NK-92 (cell line): ENCODE results near the gene TBC1D22A.
"Not testable (repeated sequence)": the region's sequence is repeated elsewhere in the genome, so short reads cannot be mapped to it uniquely, and the experiment has no call there.

Experiments
- DNase-seq: peaks from one replicate; lab custom pipeline; 2025; ENCODE audit not compliant: unreplicated experiment; lab: John Stamatoyannopoulos, UW

The TBC1D22A gene

GRCh38 chr22:46967445-46968358, 205.3 kb downstream of the TBC1D22A start:
- no peak for DNase-seq

DNA sequence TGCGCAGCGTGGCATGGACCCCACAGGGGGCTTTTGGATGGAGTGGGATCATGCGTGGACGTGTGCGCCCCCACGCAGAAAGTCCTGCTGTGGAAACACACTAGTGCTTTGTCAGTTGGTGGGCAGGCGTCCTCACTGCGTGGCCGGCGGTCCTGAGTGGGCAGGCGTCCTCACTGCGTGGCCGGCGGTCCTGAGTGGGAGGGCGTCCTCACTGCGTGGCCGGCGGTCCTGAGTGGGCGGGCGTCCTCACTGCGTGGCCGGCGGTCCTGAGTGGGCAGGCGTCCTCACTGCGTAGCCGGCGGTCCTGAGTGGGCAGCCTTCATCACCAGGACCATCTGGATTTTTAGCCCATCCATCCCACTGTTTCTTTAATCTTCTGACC, 205.9 kb downstream of the TBC1D22A start:
- no peak for DNase-seq

- DNase-seq, result no peak
These were observed 206.4 kb downstream of the TBC1D22A start for GRCh38 chr22:46968848-46969247.

DNA sequence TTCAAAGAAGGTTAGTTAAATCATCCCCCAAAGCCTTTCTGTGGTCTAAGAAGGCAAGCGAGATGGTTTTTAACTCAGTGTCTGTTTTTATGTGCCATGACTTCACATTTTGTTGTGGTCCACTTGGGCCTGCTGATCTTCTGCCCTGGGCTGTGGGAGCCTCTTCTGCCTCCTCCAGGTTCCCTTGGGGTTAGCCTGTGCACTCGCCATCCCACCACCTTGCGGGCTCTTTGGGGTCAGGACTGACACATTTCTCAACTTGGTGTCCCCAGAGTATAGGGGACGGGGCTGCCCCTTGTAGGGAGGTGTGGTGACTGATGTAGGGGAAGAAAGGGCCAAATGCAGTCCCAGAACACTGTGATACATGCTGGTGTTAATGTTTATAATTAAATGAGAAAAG, 207.0 kb downstream of the TBC1D22A start:
- DNase-seq, result no peak

DNA sequence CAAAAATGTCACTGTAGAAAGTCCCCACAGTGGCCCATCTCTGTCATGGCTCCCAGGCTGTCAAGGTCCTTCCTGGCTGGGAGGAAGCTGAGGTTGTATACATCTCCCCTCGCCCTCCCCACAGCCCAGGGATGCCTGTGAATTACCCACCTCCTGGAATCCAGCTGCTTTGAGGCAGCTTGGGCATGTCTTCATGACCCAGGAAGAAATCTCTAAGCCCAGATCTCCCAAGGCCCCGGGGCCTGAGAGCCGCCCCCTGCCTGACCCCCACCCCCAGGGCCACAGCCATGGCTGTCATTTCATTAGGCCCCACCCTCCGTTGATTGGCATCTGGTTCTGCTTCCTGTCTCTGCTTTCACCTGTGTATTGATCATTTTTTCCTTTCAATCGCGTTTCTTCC, 207.5 kb downstream of the TBC1D22A start:
- no peak for DNase-seq

DNA sequence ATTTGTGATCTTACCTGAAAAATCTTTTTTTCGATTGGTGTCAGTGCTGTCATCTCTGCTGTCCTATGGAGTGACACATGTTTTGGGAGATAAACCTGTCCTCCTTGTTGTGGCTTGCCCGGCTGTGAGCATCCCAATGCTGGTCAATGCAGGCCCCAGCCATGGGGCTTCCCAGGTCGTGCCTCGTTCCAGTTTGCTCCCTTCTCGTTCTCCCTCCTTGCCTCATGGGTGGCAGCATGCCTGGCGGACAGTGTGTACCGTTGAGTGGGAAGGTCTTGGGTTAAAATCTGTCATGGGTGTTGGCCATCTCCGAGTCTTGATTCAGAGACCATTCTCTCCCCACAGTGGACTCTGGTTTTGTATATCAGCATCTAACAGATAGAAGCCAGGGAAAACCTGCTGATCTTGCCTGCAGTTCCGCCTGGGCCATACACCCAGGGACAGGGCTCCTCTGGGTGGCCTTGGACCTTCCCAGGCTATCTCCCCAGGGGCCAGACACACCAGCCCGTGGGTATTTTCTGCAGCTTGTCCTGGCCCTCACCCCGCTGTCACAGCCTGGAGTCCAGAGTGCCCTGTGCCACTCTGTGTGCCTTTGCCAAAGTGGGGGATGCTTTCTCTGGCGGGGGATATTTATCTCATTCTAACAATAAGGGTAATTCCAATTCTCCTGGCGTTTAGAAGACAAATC, 208.1 kb downstream of the TBC1D22A start:
- DNase-seq, result no peak

GRCh38 chr22:46971099-46971763, 208.8 kb downstream of the TBC1D22A start:
- no peak for DNase-seq

- DNase-seq, result no peak
These were observed 209.3 kb downstream of the TBC1D22A start for GRCh38 chr22:46971764-46972125.

- no peak for DNase-seq
These were observed 209.8 kb downstream of the TBC1D22A start for GRCh38 chr22:46972256-46972655.

DNA sequence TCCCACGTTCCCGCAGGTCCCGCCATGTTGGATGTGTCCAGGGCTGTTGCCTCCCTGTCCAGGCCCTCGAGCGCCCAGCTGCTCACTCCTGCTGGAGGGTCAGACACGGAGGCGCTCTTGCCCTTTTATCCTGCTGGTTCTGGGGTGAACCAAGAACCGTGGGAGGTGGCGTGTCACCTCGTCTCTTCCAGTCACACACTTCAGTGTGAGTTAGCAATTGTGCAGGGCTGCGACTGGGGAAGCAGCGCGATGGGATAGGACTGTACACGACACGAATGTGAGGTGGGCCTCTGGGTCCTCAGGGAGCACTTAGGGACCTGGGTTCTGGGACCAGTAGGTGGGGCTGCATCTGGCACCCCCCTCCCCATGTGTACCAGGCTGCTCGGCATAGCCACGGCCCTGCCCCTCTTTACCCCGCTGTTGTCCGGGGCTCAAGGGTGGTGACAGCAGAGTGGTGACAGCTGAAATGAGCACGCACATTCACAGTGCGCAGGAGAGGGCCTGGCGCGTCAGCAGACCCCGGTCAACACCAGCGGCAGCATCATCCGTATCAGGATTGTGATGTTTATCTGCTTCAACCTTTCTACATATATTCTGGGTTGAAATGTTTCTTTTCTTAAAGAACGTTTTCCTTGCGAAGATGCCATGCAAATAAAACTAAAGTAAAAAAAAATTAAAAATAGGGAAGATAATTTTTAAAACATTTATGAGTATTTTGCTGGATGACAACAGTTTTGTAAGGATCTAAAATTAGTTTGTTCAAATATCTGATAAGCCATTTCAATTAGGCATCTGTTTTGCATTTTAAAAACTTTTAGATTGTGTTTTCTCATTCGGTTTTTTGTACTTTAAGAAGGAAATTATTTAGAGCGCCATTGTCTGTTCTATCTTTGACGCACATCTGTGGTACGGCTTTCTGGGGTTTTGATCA, 210.7 kb downstream of the TBC1D22A start:
- DNase-seq, result no peak

DNA sequence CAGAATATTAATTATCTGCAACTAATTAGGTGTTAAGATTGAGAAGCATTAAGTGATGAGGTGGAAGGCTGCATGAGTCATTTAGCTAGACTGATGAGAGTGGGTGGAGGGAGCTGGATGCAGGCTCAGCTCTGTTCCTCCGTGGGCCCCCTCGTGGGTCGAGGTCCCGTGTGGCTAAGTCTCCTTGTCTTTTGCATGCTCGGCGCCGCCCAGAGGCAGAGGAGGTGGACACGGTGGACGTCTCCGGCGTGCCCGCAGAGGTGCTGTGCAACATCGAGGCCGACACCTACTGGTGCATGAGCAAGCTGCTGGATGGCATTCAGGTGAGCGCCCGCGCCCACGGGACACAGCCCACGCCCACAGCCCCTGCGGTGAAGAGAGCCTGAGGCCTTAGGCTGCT, 211.6 kb downstream of the TBC1D22A start:
- DNase-seq, result no peak

DNA sequence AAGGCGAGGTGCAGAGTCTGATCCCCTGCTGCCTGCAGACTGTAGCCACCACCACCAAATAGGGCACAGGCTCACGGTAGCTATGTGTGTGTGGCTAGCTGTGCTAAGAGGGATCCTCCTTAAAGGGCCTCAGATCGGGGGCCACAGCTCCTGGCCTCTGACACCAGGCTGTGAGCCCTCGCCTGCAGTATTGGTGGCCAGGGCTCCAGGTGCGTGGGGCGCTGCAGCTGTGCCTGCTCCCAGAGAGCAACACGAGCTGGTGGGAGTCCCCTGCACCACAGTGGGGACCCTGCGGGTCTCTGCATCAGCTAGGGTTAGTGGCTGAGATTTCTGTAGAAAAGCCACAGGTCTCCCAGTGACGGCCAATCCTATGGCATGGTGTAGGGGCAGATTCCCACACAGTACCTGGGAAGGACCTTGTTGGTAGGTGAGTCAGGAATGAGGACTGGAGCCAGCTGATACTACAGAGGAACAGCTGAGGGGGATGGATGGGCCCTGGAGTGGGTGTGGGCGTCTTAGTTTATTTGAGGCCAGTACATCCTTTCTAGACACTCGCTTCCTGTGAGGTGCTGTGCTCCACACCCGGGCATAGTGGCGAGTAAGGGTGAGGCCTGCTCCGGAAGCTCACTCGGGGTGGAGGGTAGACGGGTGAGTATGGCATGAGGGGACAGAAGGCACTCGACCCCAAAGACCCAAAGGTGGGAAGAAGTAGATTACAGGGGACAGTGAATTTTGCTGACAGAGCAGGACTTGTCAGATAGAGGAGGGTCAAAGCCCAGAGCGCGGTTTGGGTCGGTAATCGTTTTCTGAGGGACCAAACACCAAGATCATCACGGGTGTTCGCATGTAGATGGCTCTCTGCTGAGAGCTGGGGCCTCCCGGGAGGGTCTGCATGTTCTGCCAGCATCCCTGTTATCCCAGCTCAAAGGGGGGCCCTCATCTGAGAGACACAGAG, 212.5 kb downstream of the TBC1D22A start:
- no peak for DNase-seq

GRCh38 chr22:46976143-46976542, 213.7 kb downstream of the TBC1D22A start:
- DNase-seq, result no peak

GRCh38 chr22:46976598-46976997, 214.1 kb downstream of the TBC1D22A start:
- no peak for DNase-seq

DNA sequence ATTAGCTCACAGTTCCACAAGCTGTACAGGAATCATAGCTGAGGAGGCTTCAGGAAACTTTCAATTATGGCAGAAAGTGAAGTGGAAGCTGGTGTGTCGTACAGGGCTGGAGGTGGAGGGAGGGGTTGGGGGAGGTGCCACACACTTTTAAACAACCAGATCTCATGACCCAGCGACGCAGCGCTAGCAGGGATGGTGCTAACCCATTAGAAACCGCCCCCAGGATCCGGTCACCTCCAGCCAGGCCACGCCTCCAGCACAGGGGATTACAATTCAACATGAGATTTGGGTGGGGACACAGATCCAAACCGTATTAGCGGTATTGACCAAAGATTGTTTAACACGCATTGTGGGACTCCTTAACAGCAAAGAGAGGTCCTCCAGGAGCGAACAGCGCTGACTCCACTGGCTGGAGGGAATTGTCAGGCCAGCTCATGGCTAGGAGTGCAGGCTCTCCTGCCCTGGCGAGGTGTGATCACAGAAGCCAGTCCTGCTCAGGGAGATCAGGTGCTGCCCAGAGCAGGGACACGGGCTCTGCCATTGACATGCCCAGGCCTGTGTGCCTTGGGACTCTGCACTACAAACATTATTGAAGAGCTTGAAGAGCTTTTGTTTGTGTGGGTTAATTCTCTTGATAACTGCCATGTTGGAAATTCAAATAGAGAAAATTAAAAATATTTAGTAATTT, 215.3 kb downstream of the TBC1D22A start:
- DNase-seq, result no peak

GRCh38 chr22:46978668-46979067, 216.2 kb downstream of the TBC1D22A start:
- DNase-seq, result not testable (repeated sequence)

DNA sequence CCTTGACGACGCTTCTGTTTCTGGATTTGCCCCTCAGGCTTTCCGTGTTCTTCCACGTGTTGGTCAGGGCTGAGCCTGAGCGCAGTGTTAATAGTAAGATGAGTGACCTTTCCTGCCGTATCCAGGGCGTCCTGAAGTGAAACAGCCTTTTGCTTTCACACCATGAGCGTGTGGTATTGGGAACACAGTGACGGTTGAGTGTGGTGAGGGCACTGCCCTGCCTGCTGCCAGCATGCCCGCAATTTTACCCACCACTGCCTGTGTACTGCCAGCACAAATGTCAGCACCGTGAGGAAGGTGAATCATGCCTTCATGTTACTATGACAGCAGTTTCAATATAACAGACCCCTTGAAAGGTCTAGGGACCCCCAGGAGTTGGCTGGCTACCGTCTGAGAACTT, 217.1 kb downstream of the TBC1D22A start:
- DNase-seq, result no peak

- no peak for DNase-seq
These were observed 217.9 kb downstream of the TBC1D22A start for GRCh38 chr22:46980392-46980791.

DNA sequence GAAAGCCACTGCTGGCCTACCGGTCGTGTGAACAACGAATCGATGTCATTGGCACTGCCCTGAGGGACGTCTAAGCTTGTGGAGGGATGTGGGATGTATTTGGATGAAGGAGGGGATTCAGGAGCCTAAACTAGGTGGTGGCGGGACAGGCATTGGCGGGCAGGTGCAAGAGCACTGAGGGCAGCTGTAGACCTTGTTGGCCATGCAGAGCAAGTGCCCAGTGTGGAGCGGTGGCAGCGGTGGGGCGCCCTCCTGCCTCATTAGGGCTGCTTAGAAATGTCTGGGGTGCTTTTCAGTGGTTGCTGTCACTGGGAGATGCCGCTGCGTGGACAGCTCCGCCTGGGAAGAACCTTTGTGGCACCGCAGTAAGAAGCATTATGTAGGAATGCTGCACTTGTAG, 220.2 kb downstream of the TBC1D22A start:
- no peak for DNase-seq
